Left ventricle myocardium superior (tissue), 1 donor: ENCODE measurements around the gene TGFBR2. TPM values are rescaled to one million over a fixed set of nuclear protein-coding genes. Genes with fewer than 3 reads are reported as not detected.
"Not testable (repeated sequence)": the region's sequence is repeated elsewhere in the genome, so short reads cannot be mapped to it uniquely, and the experiment has no call there.

ENCODE experiments used
- ATAC-seq: fragments of 200-7000 bp; cut with Tn5 transposase; one replicate; pipeline ENCODE4 v1.9.1; 2020; ENCODE audit warnings: mild to moderate bottlenecking, moderate library complexity
- DNase-seq: peaks from one replicate; pipeline ENCODE4 v3.0.0-alpha.2; 2020
- intact Hi-C: fragments of 100-400 bp; cut with micrococcal nuclease; formaldehyde crosslinking; loops from one replicate; pipeline ENCODE4 v1.11.0; 2022
- total RNA-seq: library from RNA; stranded (reverse); fragmentation: NEBNext Ultra II Directional; extraction: Animal tissue kit (Norgen Biotek cat#: 25700); gene quantifications from one replicate; pipeline ENCODE4 v1.2.1, GENCODE V29; 2021
- donor health status: DM: no; HTN: yes; CAD: no; lungs with severe emphysema.

Gene TGFBR2
- total RNA-seq, 1 donor from 2014 or later = 175 TPM

- no peak for DNase-seq
- ATAC-seq = peak; percentile 51
- intact Hi-C loops = no loop called here
Observed at GRCh38 chr3:30615615-30616346, 9.4 kb downstream of the TGFBR2 start.

- ATAC-seq = no peak
- no peak for DNase-seq
- intact Hi-C loops = no loop called here
Observed at GRCh38 chr3:30616347-30617027, 10.1 kb downstream of the TGFBR2 start.

- no peak for ATAC-seq
- intact Hi-C loops = no loop called here
- no peak for DNase-seq
Observed at GRCh38 chr3:30617069-30617468, 10.7 kb downstream of the TGFBR2 start.

DNA sequence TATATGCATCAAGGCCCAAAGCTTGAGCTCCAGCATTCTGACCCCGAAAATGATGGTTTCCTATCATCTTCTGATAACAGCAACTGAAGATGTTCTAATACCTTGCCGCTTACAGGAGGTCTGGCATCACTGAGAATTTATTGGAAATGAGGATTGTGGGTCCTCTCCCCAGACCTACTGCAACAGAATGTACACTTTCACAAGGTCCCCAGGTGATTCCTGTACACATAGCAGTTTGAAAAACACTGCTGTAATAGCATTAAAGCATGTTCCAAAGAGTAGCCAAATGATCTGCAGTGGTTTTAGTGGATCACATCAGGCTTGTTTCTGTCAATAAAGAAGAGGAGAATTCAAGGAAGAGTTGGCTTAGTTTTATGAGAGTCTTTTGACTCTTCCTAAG lies 11.3 kb downstream of the TGFBR2 start:
- intact Hi-C loops = no loop called here
- ATAC-seq = no peak

DNA sequence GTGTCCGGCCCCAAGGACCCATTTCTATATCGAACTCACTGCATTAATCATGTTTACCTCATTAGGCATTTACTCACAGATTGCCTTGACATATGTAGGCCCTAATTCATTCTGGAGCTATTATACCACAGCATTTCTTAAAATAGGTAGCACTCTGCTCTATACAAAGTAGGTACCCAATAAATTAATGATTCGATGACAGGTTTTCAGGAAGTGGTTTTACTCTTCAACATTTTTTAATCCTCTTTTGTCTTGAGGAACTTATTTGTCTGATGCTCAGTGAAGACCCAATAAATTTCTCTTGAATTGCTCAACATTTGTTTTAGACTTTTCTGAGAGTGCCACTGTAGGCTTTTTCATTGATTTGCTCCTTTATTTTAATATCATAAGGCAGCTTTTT lies 12.1 kb downstream of the TGFBR2 start:
- intact Hi-C loops = no loop called here
- DNase-seq = no peak

More for the DNA sequence above, 11.3 kb downstream of the TGFBR2 start:
- DNase-seq = no peak

DNA sequence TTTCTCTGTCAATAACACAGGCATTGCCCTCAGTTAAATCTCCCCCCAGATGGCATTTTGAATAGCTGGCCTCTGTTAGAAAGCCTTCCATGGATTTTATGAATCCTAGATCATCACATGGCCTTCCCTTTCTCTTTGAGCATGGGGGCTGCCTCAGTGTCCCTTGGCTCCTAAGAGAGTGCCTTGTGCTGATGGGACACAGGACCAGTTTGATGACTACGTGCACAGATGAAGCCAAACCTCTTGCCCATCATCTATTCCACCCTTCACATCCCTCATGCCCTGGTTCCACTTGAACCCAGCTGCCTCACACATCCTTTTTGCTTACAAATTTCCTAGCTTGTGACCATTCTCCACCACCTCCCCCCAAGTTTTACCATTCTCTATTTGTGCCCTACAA lies 12.9 kb downstream of the TGFBR2 start:
- intact Hi-C loops = no loop called here
- no peak for ATAC-seq
- no peak for DNase-seq

More for the DNA sequence above, 12.1 kb downstream of the TGFBR2 start:
- no peak for ATAC-seq

DNA sequence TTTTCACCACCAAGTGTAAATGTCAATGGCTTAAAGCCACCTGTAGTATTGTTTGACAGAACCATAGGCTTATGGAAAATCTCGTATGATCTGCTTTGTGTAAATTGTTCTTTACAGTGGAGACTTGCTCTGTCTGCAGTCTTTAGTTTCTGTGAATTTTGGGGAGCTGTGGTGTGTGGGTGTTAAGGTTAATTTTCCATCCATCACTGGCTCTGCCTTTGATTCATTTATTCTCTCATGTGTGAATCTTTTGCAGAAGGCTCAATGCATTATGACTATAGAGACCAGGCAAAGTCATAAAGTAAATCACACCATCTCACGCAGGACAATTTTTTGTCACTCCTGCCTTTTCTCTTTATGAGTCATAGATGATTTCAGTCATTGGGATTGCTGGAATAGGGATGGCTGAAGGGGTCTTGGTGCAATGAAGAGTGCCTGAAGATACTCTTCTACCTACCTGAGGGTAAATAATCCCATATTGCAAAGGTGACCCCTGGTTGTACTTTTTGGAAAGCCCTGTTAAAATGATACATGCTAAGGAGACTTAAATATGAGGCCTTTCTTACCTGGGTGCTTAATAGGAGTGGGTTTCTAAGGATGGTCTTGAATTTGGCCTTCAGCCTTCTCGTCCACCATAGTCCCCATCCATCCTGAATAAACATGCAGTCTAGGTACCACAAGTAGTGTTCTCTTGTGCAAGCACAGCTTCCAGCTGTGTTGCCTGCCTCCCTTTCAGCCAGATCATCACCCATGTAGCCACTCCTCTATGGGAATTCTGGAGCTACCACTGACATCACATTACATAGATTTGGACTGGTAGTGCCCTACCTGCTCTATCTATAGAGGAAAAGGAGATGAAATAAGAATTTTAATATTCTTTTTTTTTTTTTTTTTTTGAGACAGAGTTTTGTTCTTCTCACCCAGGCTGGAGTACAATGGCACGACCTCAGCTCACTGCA lies 14.3 kb downstream of the TGFBR2 start:
- intact Hi-C loops = no loop called here
- ATAC-seq = peak; percentile 18
- no peak for DNase-seq

GRCh38 chr3:30621576-30621975 lies 15.2 kb downstream of the TGFBR2 start:
- intact Hi-C loops = no loop called here
- ATAC-seq (no peak), DNase-seq (no peak)

GRCh38 chr3:30622047-30622545 lies 15.7 kb downstream of the TGFBR2 start:
- intact Hi-C loops = no loop called here
- ATAC-seq = no peak
- DNase-seq = no peak

DNA sequence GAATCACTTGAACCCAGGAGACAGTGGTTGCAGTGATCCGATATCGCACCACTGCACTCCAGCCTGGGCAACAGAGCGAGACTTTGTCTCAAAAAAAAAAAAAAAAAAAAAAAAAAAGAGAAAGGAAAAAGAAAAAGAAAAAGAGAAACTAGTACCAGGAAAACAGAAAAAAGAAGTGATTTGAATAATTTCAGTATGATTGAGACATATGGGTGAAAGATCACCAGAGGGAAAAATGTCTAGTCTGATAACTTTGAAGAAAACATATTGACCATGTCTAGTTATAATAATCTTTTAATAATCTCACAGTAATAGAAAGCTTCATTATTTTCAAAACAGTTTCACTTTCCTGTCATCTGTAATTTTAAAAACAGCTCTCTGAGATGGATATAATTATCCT lies 16.4 kb downstream of the TGFBR2 start:
- ATAC-seq = no peak
- intact Hi-C loops = no loop called here
- DNase-seq = no peak

- intact Hi-C loops = no loop called here
- ATAC-seq = no peak
Observed at GRCh38 chr3:30623351-30623750, 16.9 kb downstream of the TGFBR2 start.

GRCh38 chr3:30624480-30624879 lies 18.1 kb downstream of the TGFBR2 start:
- intact Hi-C loops, DNase-seq, ATAC-seq: not testable (repeated sequence)

More at GRCh38 chr3:30623351-30623750, 16.9 kb downstream of the TGFBR2 start:
- no peak for DNase-seq

GRCh38 chr3:30625541-30626438 lies 19.4 kb downstream of the TGFBR2 start:
- intact Hi-C loops = no loop called here
- peak; percentile 21 for ATAC-seq
- DNase-seq = no peak

DNA sequence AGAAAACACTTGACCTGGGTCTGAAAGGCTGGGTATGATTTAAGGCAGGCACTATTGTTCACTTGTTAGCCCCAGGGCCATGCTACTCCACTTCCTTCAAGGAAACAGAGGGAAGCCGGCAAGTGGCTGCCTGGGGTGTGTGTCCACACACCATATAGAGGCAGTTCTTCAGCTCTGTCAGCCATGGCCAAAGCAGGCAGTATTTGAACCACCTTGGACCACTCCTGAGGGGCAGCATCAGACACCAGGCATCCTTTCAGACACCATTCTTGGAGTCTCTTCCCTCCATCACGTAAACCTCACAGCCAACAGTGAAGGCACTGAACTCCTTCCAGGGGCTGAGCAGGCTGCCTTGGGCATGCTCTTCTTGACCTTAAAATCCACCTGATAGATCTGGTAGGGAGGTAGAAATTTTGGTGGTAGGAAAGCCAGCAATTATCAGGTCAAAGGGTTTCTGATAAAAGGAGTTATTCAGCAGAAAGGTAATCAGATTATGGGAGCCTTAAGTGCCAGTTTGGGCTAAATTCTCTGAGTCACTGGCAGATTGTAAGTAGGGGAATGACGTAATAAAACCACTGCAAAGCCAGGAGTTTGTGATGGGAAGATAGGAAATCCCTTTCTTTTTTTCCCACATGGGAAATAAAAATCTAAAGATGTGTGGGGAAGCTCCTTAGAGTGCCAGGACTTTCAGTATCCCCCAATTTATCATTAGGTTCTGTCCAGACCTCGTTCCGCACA lies 20.2 kb downstream of the TGFBR2 start:
- intact Hi-C loops = no loop called here
- no peak for ATAC-seq
- no peak for DNase-seq

DNA sequence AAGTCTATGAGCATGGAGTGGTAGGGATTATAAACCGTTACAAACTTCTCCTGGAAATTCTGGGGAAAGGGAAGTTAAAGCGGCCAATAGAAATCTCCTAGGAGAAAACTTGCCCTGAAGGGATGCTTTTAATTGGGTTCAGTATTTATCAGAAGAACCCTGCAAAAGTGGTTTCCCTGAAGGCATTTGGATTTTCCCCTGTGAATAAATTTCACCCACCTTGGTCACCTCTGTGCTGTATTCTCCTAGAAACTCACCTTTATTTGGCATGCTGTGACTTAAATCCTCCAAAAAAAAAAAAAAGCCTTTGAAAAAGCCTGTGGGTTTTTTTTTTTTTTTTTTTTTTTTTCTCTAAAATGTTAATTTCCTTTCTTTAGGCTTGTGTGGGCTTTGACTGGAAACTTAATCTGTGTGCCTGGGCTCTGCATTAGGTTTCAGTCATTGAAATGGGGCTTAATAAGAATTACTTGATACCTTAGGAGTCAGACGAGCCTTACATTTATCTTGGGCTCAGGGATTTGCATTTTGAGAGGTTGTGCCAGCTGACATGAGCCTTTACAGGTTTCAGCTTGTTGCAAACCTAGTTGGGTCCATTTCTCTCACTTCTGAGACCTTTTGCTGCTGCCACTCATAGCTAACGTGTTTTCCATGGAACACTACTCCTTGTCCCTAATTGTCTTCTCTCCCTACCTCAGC lies 22.0 kb downstream of the TGFBR2 start:
- ATAC-seq (no peak), DNase-seq (no peak)
- intact Hi-C loops = no loop called here

DNA sequence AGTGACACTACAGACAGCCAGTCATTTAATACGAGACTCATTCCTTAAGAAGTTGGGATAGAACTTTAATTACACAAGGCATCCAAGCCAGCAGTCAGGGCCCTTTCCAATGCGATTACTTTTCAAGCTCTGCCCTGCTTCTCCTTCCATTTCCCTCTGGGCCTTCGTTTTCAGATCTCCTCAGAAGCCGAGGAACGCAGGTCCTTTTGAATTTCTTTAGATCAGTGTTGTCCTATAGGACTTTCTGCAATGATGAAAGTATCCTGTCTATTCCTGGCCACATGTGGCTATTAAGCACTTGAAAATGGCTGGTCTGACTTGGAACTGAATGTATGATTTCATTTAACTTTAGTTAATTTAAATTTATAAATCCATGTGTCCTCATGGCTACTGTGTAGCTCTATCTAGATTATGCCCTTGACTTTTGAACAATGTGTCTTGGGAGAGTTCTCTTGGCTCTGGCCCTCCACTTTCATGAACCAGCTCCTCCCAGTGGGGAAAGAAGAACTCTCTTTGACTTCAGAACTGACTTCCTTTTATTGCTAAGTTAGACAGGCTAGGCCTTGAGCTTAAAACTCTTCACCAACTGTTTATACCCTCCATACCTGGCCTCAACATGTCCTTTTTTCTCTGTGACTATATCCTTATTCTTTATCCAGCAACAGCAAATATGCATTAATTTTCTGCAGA lies 22.6 kb downstream of the TGFBR2 start:
- DNase-seq (no peak), ATAC-seq (peak; percentile 58)
- intact Hi-C loops = no loop called here

GRCh38 chr3:30629746-30630145 lies 23.3 kb downstream of the TGFBR2 start:
- intact Hi-C loops = no loop called here
- ATAC-seq (peak; percentile 44), DNase-seq (no peak)
